WI38 (cell line): ENCODE results near the gene NFIC.

Experiments
- H3K4me3 ChIP-seq: 2 replicates; pipeline ENCODE4 v1.5.1; 2011; ENCODE audit warnings: low read depth, mild to moderate bottlenecking, control low read depth, low read length
- CTCF ChIP-seq: IDR thresholded peaks from 2 replicates; pipeline ENCODE4 v1.5.1; 2012; ENCODE audit warnings: low read depth, mild to moderate bottlenecking, control low read depth, low read length

The NFIC gene

GRCh38 chr19:3504735-3505134 lies 138.4 kb downstream of the NFIC start:
- no peak overlapping the region for H3K4me3 ChIP-seq
- no peak for TF ChIP-seq CTCF

GRCh38 chr19:3505598-3506383 lies 139.4 kb downstream of the NFIC start, which contains the start of gene FZR1:
Gene FZR1 (plus strand): TSS chr19:3506311. CDS start chr19:3522990, 16,679 bp downstream.
- H3K4me3 ChIP-seq: peak within 1 kb of the TSS; percentile 79
- no peak for TF ChIP-seq CTCF

- peak overlapping the region; percentile 79 for H3K4me3 ChIP-seq
- TF ChIP-seq CTCF: no peak
Measured at GRCh38 chr19:3506384-3507340, 140.3 kb downstream of the NFIC start.

GRCh38 chr19:3507371-3508120 lies 141.2 kb downstream of the NFIC start:
- TF ChIP-seq CTCF: no peak
- H3K4me3 ChIP-seq: peak overlapping the region; percentile 79

GRCh38 chr19:3508121-3508661 lies 141.8 kb downstream of the NFIC start:
- peak overlapping the region; percentile 79 for H3K4me3 ChIP-seq

GRCh38 chr19:3508771-3509535 lies 142.6 kb downstream of the NFIC start:
- no peak for TF ChIP-seq CTCF
- H3K4me3 ChIP-seq: no peak overlapping the region
